HepG2 (cell line): ENCODE results near the gene ABCA4. TPM values are rescaled to one million over a fixed set of nuclear protein-coding genes. Genes with fewer than 3 reads are reported as not detected.
A peak's percentile ranks its signal among the peaks of the same experiment; 100 is the strongest.

Experiments used
- AKNA ChIP-seq: sonication (generic); formaldehyde crosslinking; IDR thresholded peaks from 2 replicates; pipeline ENCODE4 v1.4.0; 2020; ENCODE audit warnings: missing genetic modification reagents, borderline replicate concordance
- ATF2 ChIP-seq: sonication (generic); formaldehyde crosslinking; IDR thresholded peaks from 2 replicates; pipeline ENCODE4 v1.4.0; 2020; ENCODE audit warnings: missing genetic modification reagents
- EED ChIP-seq: sonication (generic); formaldehyde crosslinking; IDR thresholded peaks from 2 replicates; pipeline ENCODE4 v1.5.0; 2020; ENCODE audit warnings: mild to moderate bottlenecking, missing genetic modification reagents
- ETS1 ChIP-seq: sonication (generic); formaldehyde crosslinking; IDR thresholded peaks from 2 replicates; pipeline ENCODE4 v1.4.0; 2020; ENCODE audit warnings: missing genetic modification reagents
- HDAC6 ChIP-seq: fragments of 200-600 bp; sonication (generic); IDR thresholded peaks from 2 replicates; pipeline ENCODE4 v1.7.0; 2017; ENCODE audit warnings: mild to moderate bottlenecking, antibody characterized with exemption, low read length, low read depth
- KLF12 ChIP-seq: sonication (generic); formaldehyde crosslinking; IDR thresholded peaks from 2 replicates; pipeline ENCODE4 v1.4.0; 2020; ENCODE audit warnings: missing genetic modification reagents, borderline replicate concordance
- MIXL1 ChIP-seq: IDR thresholded peaks from 2 replicates; pipeline ENCODE4 v1.6.1; 2016
- MXI1 ChIP-seq: IDR thresholded peaks from 3 replicates; pipeline ENCODE4 v1.6.1; 2012; ENCODE audit warnings: low read depth, low read length, inconsistent platforms, borderline replicate concordance
- NFKB2 ChIP-seq: sonication (generic); formaldehyde crosslinking; IDR thresholded peaks from 2 replicates; pipeline ENCODE4 v1.4.0; 2020; ENCODE audit warnings: missing genetic modification reagents, borderline replicate concordance
- NR1H2 ChIP-seq: sonication (generic); formaldehyde crosslinking; IDR thresholded peaks from 2 replicates; pipeline ENCODE4 v1.8.1; 2022; ENCODE audit warnings: low read depth, missing genetic modification reagents, borderline replicate concordance
- SPEN ChIP-seq: sonication (generic); formaldehyde crosslinking; IDR thresholded peaks from 2 replicates; pipeline ENCODE4 v1.5.1; 2020; ENCODE audit warnings: low read depth, mild to moderate bottlenecking, missing genetic modification reagents
- ZFAT ChIP-seq: sonication (generic); formaldehyde crosslinking; conservative IDR thresholded peaks from 2 replicates; pipeline ENCODE4 v1.8.1; 2023; ENCODE audit warnings: missing genetic modification reagents, inconsistent platforms
- ZNF143 ChIP-seq: sonication (generic); formaldehyde crosslinking; IDR thresholded peaks from 2 replicates; pipeline ENCODE4 v1.4.0; 2020; ENCODE audit warnings: missing genetic modification reagents
- ZNF34 ChIP-seq: sonication (generic); formaldehyde crosslinking; IDR thresholded peaks from 2 replicates; pipeline ENCODE4 v1.4.0; 2020; ENCODE audit warnings: mild to moderate bottlenecking, missing genetic modification reagents, borderline replicate concordance
- ZNF556 ChIP-seq: sonication (generic); formaldehyde crosslinking; IDR thresholded peaks from 2 replicates; pipeline ENCODE4 v1.4.0; 2020; ENCODE audit warnings: mild to moderate bottlenecking, missing genetic modification reagents, borderline replicate concordance
- ZNF619 ChIP-seq: sonication (generic); formaldehyde crosslinking; IDR thresholded peaks from 2 replicates; pipeline ENCODE4 v1.4.0; 2020; ENCODE audit warnings: mild to moderate bottlenecking, missing genetic modification reagents
- ZNF737 ChIP-seq: sonication (generic); formaldehyde crosslinking; IDR thresholded peaks from 2 replicates; pipeline ENCODE4 v1.5.0; 2020; ENCODE audit warnings: missing genetic modification reagents, mild to moderate bottlenecking, borderline replicate concordance
- ZNF746 ChIP-seq: sonication (generic); formaldehyde crosslinking; IDR thresholded peaks from 2 replicates; pipeline ENCODE4 v1.8.0; 2022; ENCODE audit warnings: mild to moderate bottlenecking, missing genetic modification reagents
- ZNF775 ChIP-seq: sonication (generic); formaldehyde crosslinking; IDR thresholded peaks from 2 replicates; pipeline ENCODE4 v1.4.0; 2020; ENCODE audit warnings: missing genetic modification reagents, mild to moderate bottlenecking, moderate library complexity, borderline replicate concordance
- ZSCAN31 ChIP-seq: sonication (generic); formaldehyde crosslinking; IDR thresholded peaks from 2 replicates; pipeline ENCODE4 v1.5.0; 2020; ENCODE audit warnings: low read depth, mild to moderate bottlenecking, missing genetic modification reagents
- ZZZ3 ChIP-seq: sonication (generic); formaldehyde crosslinking; IDR thresholded peaks from 2 replicates; pipeline ENCODE4 v1.4.0; 2020; ENCODE audit warnings: missing genetic modification reagents, mild to moderate bottlenecking, borderline replicate concordance
- polyA plus RNA-seq, 8 experiments: library from polyadenylated mRNA; depleted of rRNA in 3 of 8; stranded (reverse) in 7 of 8; unstranded in 1 of 8; fragments of >200 nt; fragmentation: Illumina TruSeq in 4 of 8; extraction: Trizol in 4 of 8; gene quantifications; 2 replicates each; pipeline versions ENCODE4 v1.2.1 to v1.2.3, GENCODE V29; 2011 to 2016; ENCODE audit warnings: low read depth in 4 of 8, missing spikeins in 1 of 8, mixed read lengths in 1 of 8; ENCODE audit not compliant: insufficient read depth in 1 of 8
- total RNA-seq, 5 experiments: library from RNA; depleted of rRNA; stranded (reverse); fragments of >200 nt; fragmentation: Illumina TruSeq; extraction: Trizol; gene quantifications; 2 replicates each; pipeline ENCODE4 v1.2.3, GENCODE V29; 2016; ENCODE audit warnings: low read depth in 1 of 5
- TF ChIP-seq, protein P1 (sequence below): IDR thresholded peaks from 2 replicates; pipeline ENCODE4 v1.6.1; 2016; ENCODE audit warnings: mild to moderate bottlenecking, missing biosample characterization, missing genetic modification reagents

Gene ABCA4
- total and polyA plus RNA-seq, 2 of the 13 experiments (the other 11 are each of a cell fraction or from before 2014, with no cell fraction given), result 0.24 to 0.67 TPM

DNA sequence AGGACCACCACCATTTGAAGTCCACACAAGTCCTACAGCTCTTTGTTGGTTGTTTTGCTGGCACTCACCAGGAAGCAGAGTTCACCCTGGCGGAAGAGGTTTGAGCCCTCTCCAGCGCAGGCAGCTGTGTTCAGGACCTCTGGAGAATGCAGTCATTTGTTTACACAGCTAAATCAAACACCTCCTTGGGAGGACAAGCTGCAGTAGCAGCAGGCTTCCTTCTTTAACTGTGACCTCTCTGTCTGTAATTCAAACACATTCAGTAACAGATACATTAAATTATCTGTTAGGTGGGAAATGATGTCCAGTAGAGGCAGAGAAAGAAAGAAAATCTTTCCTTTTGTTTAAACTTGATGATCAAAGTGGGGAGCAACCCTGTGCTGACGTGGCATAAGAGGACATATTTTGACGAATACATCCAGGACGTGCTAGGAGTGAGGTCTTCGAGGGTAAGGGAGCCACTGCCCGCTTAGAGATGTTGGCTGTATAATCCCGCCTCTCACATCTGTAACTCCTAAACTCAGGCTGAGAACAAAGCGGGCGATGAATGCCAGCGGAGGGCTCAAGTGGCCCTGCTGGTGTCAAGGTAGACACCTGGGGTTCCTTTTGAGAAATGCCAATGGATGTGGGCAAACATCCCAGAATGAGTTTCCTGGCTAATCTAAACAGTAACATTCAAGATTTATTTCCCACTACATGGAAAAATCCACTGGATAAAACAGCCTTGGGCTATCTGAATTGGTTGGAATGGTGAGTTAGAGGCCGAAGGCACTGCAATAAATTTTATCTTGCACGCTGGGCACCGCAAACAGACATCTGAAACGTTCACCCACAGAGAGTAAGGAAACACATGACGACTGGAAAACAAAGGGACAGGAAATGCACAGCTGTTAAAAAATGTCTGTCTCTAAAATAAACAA is 51.7 kb downstream of the ABCA4 start (continued):
- no peak for TF ChIP-seq AKNA (CRISPR knock-in tag)
- no peak for TF ChIP-seq NR1H2 (CRISPR knock-in tag)
- no peak for TF ChIP-seq HDAC6
- TF ChIP-seq ZNF775 (CRISPR knock-in tag), result no peak
- TF ChIP-seq EED (CRISPR knock-in tag), result no peak
- TF ChIP-seq ATF2, result peak; percentile 58; the same call in 1 of the 2 replicates
- no peak for TF ChIP-seq SPEN (CRISPR knock-in tag)
- TF ChIP-seq ZNF556 (CRISPR knock-in tag), result peak; percentile 73; the same call in 1 of the 2 replicates
- TF ChIP-seq ZSCAN31 (CRISPR knock-in tag), result no peak
- no peak for TF ChIP-seq KLF12 (CRISPR knock-in tag)
- no peak for TF ChIP-seq NFKB2 (CRISPR knock-in tag)
- 0 out of 2 replicates have a peak, but pooled peaks have one; percentile 29 for TF ChIP-seq ZNF746 (CRISPR knock-in tag)
- no peak for TF ChIP-seq ETS1 (CRISPR knock-in tag)
- TF ChIP-seq ZNF34 (CRISPR knock-in tag), result no peak
- TF ChIP-seq MXI1, result no peak
- TF ChIP-seq, protein P1, sequence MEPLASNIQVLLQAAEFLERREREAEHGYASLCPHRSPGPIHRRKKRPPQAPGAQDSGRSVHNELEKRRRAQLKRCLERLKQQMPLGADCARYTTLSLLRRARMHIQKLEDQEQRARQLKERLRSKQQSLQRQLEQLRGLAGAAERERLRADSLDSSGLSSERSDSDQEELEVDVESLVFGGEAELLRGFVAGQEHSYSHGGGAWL (CRISPR knock-in tag), result no peak
- no peak for TF ChIP-seq ZNF619 (CRISPR knock-in tag)
- peak; percentile 58; the same call in 1 of the 2 replicates for TF ChIP-seq MIXL1 (CRISPR knock-in tag)
- no peak for TF ChIP-seq ZNF737 (CRISPR knock-in tag)
- no peak for TF ChIP-seq ZZZ3 (CRISPR knock-in tag)
- TF ChIP-seq ZFAT (CRISPR knock-in tag), result no peak
- TF ChIP-seq ZNF143 (CRISPR knock-in tag), result no peak
